ENCODE results near the gene SMIM21.

SMIM21 gene

GRCh38 chr18:75422341-75422910 lies 5.1 kb downstream of the SMIM21 start:
- no peak for DNase-seq

- DNase-seq: no peak
Observed at GRCh38 chr18:75421656-75422055, 5.8 kb downstream of the SMIM21 start.

GRCh38 chr18:75418293-75419005 lies 9.1 kb downstream of the SMIM21 start:
- no peak for DNase-seq

- no peak for DNase-seq
Observed at GRCh38 chr18:75410611-75411010, 16.9 kb downstream of the SMIM21 start.

- no peak for DNase-seq
Observed at GRCh38 chr18:75409806-75410205, 17.7 kb downstream of the SMIM21 start.

- DNase-seq: peak; percentile 4 to 19
Observed at GRCh38 chr18:75408554-75409506, 18.7 kb downstream of the SMIM21 start.

GRCh38 chr18:75407468-75408437 lies 19.8 kb downstream of the SMIM21 start:
- DNase-seq: no peak

GRCh38 chr18:75406491-75407445 lies 20.7 kb downstream of the SMIM21 start:
- no peak for DNase-seq

- no peak for DNase-seq
Observed at GRCh38 chr18:75405351-75405750, 22.2 kb downstream of the SMIM21 start.

GRCh38 chr18:75400366-75400765 lies 27.1 kb downstream of the SMIM21 start:
- no peak for DNase-seq

GRCh38 chr18:75395137-75395536 lies 32.4 kb downstream of the SMIM21 start:
- DNase-seq: no peak

GRCh38 chr18:75393721-75394120 lies 33.8 kb downstream of the SMIM21 start:
- DNase-seq: no peak

- no peak for DNase-seq
Observed at GRCh38 chr18:75392226-75392578, 35.3 kb downstream of the SMIM21 start.

GRCh38 chr18:75391279-75392225 lies 36.0 kb downstream of the SMIM21 start:
- DNase-seq: no peak

- DNase-seq: no peak
Observed at GRCh38 chr18:75390854-75391253, 36.6 kb downstream of the SMIM21 start.

GRCh38 chr18:75384144-75384543 lies 43.4 kb downstream of the SMIM21 start:
- no peak for DNase-seq

GRCh38 chr18:75378376-75379315 lies 48.9 kb downstream of the SMIM21 start:
- no peak for DNase-seq

- no peak for DNase-seq
Observed at GRCh38 chr18:75377926-75378325, 49.6 kb downstream of the SMIM21 start.

- DNase-seq: no peak
Observed at GRCh38 chr18:75377258-75377657, 50.2 kb downstream of the SMIM21 start.
